GM19372 (cell line): ENCODE measurements around the gene ILF3.

Source experiments
- ATAC-seq: cut with Tn5 transposase; IDR thresholded peaks from one replicate; pipeline ENCODE4 v1.9.1; 2021; ENCODE audit warnings: mild to moderate bottlenecking, low read depth, moderate library complexity; ENCODE audit not compliant: unreplicated experiment

ILF3 gene

DNA sequence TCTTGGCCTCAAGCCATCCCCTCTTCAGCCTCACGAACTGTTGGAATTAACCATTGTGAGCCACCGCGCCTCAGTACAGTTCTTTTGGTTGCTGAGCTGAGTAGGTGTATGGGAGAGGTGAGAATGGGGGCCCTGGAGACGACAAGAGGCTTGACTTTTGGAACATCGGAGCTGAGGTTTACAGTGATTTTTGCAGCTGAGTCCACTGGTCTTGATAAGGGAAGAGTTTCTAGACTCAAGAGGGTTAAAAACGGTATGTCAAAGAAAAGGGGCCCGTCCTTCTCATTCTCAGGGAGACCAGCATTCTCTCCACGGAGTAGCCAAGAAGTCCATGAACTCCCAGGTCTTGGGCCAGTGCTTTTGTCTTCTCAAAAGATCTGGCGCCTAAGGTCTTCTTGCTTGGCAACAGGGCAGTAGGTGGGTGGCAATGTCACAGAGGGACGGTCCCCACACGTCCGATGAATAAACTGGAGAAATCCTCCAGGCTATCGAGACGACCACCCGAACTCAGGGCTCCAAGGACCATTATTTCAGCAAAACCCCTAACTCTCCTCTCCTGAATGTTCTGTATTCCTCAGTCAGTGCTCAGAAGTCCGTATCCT is 40.7 kb downstream of the ILF3 start:
- no peak for ATAC-seq

DNA sequence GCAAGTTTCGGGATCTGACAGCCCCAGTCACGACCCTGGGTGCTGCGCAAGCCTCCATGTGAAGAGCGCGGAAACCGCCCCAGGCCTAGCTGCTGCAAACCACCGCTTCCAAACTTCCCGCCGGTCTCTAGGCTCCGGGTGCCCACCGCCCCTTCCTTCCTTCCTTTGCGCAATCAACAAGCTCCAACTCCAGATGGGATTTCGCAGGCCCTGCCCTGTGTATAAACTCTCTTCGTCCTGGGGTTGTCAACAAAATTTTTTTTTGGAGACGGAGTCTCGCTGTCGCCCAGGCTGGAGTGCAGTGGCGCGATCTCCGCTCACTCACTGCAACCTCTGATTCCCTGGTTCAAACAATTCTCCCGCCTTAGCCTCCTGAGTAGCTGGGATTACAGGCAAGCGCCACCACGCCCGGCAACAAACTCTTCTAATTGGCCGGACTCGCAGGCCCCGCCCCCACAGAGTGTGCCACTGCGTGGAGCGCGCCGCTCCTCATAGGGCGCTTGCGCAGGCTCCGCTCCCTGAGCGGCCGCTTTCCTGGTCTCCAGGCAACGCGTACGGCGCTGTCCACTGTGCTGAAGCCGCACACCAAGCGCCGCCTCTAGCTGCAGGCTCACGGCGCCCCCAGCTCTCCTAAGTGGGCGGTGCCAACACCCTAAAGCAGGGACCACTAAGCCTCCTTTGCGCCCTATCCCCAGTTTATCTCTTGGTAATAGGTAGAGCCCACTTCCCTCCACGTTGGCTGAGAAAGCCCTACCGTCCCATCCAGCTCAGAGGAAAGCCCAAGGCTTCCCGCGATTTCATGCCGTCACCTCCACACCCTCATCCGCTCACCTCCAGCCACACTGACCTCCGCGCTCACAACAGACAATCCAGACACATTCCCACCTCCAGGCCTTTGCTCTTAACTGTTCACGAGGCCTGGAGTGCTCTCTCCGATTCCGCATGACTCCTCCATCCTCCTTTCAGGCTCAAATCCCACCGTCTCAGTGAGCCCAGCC is 41.6 kb downstream of the ILF3 start:
- no peak for ATAC-seq

GRCh38 chr19:10699650-10700335 is 45.6 kb downstream of the ILF3 start:
- no peak for ATAC-seq

- peak; percentile 15 for ATAC-seq
Observed at GRCh38 chr19:10701955-10702525, 47.9 kb downstream of the ILF3 start.

DNA sequence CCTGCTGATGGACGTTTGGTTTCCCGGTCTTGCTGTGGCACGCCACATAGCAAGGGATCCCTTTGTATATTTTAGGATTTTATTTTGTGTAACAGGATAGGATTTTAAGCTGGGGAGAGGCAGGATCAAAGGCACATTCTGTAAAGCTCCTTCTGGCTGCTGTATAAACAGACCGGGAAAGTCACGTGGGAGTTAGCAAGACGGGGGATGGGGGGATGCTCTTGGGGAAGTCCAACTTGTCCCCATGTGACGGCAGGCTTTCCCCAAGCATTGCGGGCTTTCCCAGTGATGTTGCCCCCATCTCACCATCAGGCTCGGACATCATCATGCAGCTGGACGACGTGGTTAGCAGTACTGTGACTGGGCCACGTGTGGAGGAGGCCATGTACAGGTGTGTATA is 52.8 kb downstream of the ILF3 start:
- no peak for ATAC-seq

DNA sequence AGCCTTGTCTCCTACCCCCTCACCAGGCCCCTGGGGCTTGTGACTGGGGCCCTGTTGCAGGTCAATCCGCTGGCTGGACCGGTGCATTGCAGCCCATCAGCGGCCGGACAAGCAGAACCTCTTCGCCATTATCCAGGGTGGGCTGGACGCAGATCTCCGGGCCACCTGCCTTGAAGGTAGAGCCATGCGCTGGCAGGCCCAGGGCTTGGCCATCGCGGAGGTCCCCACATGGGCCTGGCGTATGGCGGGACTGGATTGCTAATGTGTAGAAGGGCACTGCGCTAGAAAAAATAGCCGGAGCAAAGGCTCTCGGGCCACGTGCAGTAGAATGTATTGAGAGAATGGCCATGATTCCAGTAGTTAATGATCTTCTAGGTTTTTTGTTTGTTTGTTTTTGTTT is 53.3 kb downstream of the ILF3 start:
- ATAC-seq: no peak

GRCh38 chr19:10708291-10708690 is 54.1 kb downstream of the ILF3 start:
- ATAC-seq: no peak

DNA sequence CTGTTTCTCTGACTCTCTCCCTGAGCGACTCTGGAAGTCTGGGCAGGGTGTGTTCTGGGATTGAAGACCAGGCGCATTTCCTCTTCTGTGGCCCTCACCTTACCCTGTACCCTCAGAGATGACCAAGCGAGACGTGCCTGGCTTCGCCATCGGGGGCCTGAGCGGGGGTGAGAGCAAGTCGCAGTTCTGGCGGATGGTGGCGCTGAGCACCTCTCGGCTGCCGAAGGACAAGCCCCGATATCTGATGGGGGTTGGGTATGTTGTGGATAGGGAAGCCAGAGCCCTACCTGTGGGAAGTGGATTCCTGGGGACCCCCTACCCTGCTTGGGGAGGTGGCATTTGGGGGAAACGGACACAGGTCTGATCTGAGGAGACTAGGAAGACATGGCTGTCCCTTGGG is 57.9 kb downstream of the ILF3 start:
- ATAC-seq: no peak

DNA sequence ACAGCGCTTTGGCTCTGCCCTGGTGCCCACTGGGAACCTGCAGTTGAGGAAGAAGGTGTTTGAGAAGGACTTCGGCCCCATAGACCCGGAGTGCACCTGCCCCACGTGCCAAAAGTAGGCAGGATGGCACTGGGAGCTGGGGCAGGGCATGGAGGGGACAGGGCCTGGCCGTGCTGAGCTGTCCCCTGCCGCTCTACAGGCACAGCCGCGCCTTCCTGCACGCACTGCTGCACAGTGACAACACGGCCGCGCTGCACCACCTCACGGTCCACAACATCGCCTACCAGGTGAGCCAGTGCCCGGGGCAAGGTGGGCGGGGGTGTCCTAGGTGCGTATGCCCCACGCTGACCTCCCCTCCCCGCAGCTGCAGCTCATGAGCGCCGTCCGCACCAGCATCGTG is 58.6 kb downstream of the ILF3 start:
- no peak for ATAC-seq

GRCh38 chr19:10713317-10713716 is 59.2 kb downstream of the ILF3 start:
- ATAC-seq: no peak

- no peak for ATAC-seq
Observed at GRCh38 chr19:10717054-10717355, 62.9 kb downstream of the ILF3 start.

DNA sequence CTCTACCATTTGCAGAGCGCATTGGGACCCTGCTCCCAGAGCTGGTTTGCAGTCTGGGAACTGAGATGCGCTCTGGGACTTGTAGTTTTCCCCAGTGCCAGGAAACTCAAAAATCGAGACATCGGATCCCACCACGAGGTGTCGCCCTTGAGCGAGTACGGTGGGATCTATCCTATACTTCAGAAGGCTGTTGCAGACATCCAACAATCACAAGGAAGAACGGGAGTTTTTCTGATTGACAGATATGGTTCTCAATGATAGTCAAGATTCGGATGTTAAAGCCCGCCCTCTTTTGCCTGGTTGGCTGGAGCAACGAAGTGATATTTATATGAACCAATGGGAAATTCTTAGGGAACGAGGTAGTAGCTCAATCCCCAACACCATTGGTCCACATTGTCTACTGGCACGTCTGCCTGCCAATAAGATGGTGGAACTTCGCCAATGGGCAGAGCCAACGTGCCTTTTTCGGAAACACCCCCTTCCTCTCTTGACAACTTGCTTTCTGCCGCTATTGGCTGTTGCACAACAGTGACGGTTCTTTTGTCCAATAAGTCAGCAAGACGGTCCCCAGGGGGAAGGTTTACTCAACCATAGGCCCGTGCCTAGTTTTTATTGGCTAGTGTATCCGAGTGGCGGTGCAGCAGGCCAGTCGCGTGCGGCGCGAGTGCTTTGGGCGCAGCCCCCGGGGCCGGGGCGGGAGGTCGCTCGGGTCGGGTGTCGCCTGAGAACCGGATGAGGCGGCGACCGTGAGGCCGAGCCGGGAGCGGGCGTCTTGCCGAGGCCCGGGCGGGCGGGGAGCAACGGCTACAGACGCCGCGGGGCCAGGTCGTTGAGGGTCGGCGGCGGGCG is 63.4 kb downstream of the ILF3 start, which contains the start of gene DNM2:
Gene DNM2 (plus strand): TSS at position 724 of the 849 bp plus-strand sequence. CDS start 164 bp downstream, outside the sequence.
- ATAC-seq: peak; percentile 86

DNA sequence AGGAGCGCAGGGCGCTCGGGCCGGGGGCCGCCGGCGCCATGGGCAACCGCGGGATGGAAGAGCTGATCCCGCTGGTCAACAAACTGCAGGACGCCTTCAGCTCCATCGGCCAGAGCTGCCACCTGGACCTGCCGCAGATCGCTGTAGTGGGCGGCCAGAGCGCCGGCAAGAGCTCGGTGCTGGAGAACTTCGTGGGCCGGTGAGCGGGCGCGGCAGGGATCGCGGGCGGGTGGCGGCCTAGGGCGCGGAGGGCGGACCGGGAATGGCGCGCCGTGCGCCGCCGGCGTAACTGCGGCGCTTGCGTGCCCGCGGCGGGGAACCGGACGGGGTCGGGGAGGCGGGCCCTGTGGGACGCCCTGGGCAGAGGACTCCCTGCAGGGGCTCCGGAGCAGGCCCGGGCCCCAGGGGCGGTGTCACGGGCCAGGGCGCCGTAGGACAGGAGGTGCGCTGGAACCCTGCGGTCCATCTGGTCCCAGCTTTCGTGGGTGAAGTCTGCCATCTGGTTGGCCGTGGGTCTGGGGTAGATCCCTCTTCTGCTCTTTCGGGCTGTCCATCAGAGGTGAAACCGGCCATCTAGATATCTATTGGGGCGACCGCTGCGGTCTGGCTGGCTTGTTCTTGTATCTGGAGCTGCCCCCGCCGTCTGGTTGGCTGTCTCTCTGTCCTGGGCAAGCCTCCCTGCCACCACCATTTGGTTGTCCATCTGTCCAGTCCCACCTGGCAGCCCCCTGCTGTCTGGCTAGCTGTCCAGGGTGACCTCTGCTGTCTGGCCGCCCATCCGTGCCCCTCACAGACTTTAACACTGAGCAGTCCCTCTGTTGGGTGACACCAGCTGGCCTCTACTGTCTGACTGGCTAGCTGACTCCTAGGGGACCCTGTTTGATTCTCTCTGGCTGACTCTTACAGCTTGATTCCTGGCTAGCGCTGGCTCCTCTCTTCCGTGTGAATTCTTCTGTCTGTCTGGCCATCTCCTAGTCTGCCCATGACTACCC is 64.4 kb downstream of the ILF3 start:
- ATAC-seq: peak; percentile 8

- ATAC-seq: no peak
Observed at GRCh38 chr19:10719466-10719961, 65.4 kb downstream of the ILF3 start.

- no peak for ATAC-seq
Observed at GRCh38 chr19:10720607-10721125, 66.5 kb downstream of the ILF3 start.

- ATAC-seq: no peak
Observed at GRCh38 chr19:10723591-10723990, 69.4 kb downstream of the ILF3 start.

- ATAC-seq: no peak
Observed at GRCh38 chr19:10724573-10725071, 70.5 kb downstream of the ILF3 start.

- no peak for ATAC-seq
Observed at GRCh38 chr19:10725415-10725814, 71.3 kb downstream of the ILF3 start.
